ENCODE measurements around the gene NISCH.

Gene NISCH

DNA sequence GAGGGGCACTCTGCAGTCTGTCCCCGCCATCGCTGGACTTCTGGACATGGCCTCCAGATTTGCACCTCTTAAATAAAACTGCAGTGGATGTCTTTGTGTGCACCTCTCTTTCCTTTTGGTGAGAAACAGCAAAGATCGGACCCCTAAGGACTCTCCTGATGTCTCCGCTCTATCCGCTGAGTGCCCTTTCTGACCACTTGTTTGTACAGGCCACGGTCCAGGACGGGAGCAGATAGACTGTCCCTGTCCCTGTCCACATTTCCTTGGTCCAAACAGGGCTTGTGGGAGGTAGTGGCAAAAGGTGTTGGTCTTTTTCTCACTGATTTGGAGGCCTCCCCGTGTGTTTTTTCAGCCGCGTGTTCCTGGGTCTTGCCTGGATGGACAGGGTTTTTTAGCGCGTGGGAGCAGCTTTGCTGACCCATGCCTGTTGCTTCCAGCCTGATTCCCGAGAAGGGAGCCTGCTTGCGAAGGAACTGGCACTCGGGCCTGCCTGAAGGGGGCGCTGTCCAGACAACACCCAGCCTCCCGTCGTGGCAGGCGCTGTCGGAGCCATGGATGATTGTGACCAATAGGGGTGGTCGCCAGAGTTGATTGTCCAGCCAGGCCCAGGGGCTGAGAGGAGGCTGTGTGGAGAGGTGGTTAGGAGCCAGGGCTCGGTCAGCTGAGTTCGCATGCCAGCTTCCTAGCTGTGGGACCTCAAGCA, 26.6 kb downstream of the NISCH start:
- Histone ChIP-seq H3K4me3 (replicated peaks; ENCODE audit: insufficient read depth, low read length) (no peak overlapping the region), H3K27me3 (ENCODE audit: insufficient read depth, poor library complexity, severe bottlenecking) (no peaks in the 10 kb centered on the region), H3K27ac (replicated peaks) (no peak overlapping the region)
- TF ChIP-seq, protein P1, sequence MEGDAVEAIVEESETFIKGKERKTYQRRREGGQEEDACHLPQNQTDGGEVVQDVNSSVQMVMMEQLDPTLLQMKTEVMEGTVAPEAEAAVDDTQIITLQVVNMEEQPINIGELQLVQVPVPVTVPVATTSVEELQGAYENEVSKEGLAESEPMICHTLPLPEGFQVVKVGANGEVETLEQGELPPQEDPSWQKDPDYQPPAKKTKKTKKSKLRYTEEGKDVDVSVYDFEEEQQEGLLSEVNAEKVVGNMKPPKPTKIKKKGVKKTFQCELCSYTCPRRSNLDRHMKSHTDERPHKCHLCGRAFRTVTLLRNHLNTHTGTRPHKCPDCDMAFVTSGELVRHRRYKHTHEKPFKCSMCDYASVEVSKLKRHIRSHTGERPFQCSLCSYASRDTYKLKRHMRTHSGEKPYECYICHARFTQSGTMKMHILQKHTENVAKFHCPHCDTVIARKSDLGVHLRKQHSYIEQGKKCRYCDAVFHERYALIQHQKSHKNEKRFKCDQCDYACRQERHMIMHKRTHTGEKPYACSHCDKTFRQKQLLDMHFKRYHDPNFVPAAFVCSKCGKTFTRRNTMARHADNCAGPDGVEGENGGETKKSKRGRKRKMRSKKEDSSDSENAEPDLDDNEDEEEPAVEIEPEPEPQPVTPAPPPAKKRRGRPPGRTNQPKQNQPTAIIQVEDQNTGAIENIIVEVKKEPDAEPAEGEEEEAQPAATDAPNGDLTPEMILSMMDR (IDR thresholded peaks at IDR 0.05; ENCODE audit: insufficient read depth, low read length), result no peak
- TF ChIP-seq SPI1 (IDR thresholded peaks at IDR 0.05; ENCODE audit: borderline replicate concordance, low read depth) (no peak), POLR2AphosphoS5 (IDR thresholded peaks at IDR 0.05; ENCODE audit: low read depth) (no peak), GABPA (IDR thresholded peaks at IDR 0.05; ENCODE audit: low read depth) (no peak)
- TF ChIP-seq, protein P2, sequence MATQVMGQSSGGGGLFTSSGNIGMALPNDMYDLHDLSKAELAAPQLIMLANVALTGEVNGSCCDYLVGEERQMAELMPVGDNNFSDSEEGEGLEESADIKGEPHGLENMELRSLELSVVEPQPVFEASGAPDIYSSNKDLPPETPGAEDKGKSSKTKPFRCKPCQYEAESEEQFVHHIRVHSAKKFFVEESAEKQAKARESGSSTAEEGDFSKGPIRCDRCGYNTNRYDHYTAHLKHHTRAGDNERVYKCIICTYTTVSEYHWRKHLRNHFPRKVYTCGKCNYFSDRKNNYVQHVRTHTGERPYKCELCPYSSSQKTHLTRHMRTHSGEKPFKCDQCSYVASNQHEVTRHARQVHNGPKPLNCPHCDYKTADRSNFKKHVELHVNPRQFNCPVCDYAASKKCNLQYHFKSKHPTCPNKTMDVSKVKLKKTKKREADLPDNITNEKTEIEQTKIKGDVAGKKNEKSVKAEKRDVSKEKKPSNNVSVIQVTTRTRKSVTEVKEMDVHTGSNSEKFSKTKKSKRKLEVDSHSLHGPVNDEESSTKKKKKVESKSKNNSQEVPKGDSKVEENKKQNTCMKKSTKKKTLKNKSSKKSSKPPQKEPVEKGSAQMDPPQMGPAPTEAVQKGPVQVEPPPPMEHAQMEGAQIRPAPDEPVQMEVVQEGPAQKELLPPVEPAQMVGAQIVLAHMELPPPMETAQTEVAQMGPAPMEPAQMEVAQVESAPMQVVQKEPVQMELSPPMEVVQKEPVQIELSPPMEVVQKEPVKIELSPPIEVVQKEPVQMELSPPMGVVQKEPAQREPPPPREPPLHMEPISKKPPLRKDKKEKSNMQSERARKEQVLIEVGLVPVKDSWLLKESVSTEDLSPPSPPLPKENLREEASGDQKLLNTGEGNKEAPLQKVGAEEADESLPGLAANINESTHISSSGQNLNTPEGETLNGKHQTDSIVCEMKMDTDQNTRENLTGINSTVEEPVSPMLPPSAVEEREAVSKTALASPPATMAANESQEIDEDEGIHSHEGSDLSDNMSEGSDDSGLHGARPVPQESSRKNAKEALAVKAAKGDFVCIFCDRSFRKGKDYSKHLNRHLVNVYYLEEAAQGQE (IDR thresholded peaks at IDR 0.05; ENCODE audit: insufficient replicate concordance, low read depth), result no peak
- no peak for DNase-seq (ENCODE audit: low read depth in 1 of 2, low spot score in 1 of 2)

DNA sequence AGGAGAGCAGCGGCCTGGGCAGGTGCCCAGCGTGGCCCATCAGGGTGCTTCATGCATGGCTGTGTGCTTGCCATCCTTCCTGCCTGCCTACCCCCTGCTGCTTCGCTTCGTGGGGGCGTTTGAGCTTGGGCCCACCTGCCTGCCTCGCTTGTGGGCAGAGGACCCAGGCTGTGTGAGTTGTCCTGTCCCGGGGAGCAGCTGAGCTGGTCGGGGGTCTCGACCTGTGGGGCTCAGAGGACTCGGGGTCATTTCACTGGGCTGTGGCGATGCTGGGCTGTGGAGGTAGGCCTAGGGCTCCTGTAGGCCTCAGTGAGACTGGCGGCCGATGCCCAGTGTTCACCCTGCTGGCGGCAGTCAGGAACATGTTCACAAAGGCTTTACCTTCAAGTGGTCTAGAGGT, 27.7 kb downstream of the NISCH start:
- H3K4me3 ChIP-seq (replicated peaks; ENCODE audit: insufficient read depth, low read length), result no peak overlapping the region
- no peaks in the 10 kb centered on the region for H3K27me3 ChIP-seq (ENCODE audit: insufficient read depth, poor library complexity, severe bottlenecking)
- no peak for DNase-seq (ENCODE audit: low read depth in 1 of 2, low spot score in 1 of 2)
- no peak overlapping the region for H3K27ac ChIP-seq (replicated peaks)
- no peak for TF ChIP-seq POLR2AphosphoS5 (IDR thresholded peaks at IDR 0.05; ENCODE audit: low read depth)
- TF ChIP-seq GABPA (IDR thresholded peaks at IDR 0.05; ENCODE audit: low read depth), result no peak
- TF ChIP-seq, protein P2 (IDR thresholded peaks at IDR 0.05; ENCODE audit: insufficient replicate concordance, low read depth), result no peak
- no peak for TF ChIP-seq SPI1 (IDR thresholded peaks at IDR 0.05; ENCODE audit: borderline replicate concordance, low read depth)
- TF ChIP-seq, protein P1 (IDR thresholded peaks at IDR 0.05; ENCODE audit: insufficient read depth, low read length), result no peak

DNA sequence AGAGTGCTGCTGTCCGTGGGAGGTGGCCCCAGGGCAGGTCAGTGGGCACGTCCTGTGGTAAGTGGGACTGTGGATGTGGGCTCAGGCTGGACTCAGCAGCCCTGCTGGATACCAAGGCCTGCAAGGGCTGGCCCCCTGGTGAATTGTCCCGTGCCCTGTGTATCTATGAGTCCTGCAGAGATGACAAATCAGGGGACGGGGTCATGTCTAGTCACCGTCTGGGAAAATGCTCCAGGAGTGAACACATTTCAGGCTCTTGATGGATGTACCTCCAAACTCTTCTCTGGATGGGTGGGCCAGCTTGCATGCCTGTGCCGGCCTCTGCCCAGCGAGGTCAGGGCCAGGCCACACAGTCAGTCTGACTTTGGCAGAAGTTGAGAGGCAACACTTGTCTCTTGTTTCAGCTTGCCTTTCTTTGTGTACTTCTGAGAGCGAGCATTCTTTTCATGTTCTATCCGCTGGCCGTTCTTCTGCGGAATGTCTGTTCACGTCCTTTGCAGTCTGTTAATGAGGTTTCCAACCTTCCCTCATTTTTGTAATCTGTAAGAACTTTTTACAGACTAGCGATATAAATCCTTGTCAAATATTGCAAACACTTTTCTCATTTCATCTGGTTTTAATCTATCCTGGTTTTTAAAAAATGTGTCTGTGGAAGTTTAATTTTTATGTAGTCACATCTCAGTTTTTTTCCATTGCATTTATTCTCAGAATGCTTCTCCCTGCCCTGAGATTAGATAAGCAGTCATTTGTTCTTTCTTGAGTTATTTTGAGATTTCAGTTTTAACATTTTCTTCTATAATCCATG, 28.4 kb downstream of the NISCH start:
- H3K4me3 ChIP-seq (replicated peaks; ENCODE audit: insufficient read depth, low read length), result no peak overlapping the region
- no peak for TF ChIP-seq POLR2AphosphoS5 (IDR thresholded peaks at IDR 0.05; ENCODE audit: low read depth)
- no peak for TF ChIP-seq SPI1 (IDR thresholded peaks at IDR 0.05; ENCODE audit: borderline replicate concordance, low read depth)
- TF ChIP-seq, protein P1 (IDR thresholded peaks at IDR 0.05; ENCODE audit: insufficient read depth, low read length), result no peak
- TF ChIP-seq, protein P2 (IDR thresholded peaks at IDR 0.05; ENCODE audit: insufficient replicate concordance, low read depth), result no peak
- TF ChIP-seq GABPA (IDR thresholded peaks at IDR 0.05; ENCODE audit: low read depth), result no peak
- no peaks in the 10 kb centered on the region for H3K27me3 ChIP-seq (ENCODE audit: insufficient read depth, poor library complexity, severe bottlenecking)
- no peak for DNase-seq (ENCODE audit: low read depth in 1 of 2, low spot score in 1 of 2)
- H3K27ac ChIP-seq (replicated peaks), result no peak overlapping the region

Data from HL-60 (cell line).